ENCODE measurements around the gene SH3TC2. TPM values are rescaled to one million over a fixed set of nuclear protein-coding genes. Genes with fewer than 3 reads are reported as not detected.
"Not testable (repeated sequence)": the region's sequence is repeated elsewhere in the genome, so short reads cannot be mapped to it uniquely, and the experiment has no call there.

SH3TC2 gene
- polyA plus RNA-seq, 4 donors = 0.36 to 0.68 TPM; not detected in 2

GRCh38 chr5:149088686-149089085 lies 25.8 kb upstream of the SH3TC2 start:
- Histone ChIP-seq H3K27ac (ENCODE audit: low read depth in 1 of 3, low read length in 2 of 3) (no peak overlapping the region), H3K4me1 (ENCODE audit: control insufficient read depth in 3 of 3, insufficient read depth in 2 of 3, low read depth in 1 of 3, low read length in 2 of 3) (no peaks in the 10 kb centered on the region), H3K27me3 (ENCODE audit: control insufficient read depth in 3 of 3, insufficient read depth in 3 of 3, low read length in 3 of 3) (no peaks in the 10 kb centered on the region), H3K36me3 (ENCODE audit: control insufficient read depth in 3 of 3, insufficient read depth in 2 of 3, low read depth in 1 of 3, low read length in 3 of 3) (no peaks in the 10 kb centered on the region), H3K9me3 (ENCODE audit: control insufficient read depth in 2 of 2, insufficient read depth in 1 of 2, low read depth in 1 of 2, low read length in 1 of 2) (peaks cover 0 to 7% of the 10 kb centered on the region in 2 donors), H3K4me3 (ENCODE audit: low read depth in 1 of 3, low read length in 3 of 3) (no peak overlapping the region)
- DNase-seq (no peak), FAIRE-seq (no peak)
- 75 to 91% (median 82%) methylated on average over 3 of the region's 3 CpGs for WGBS, 3 donors

- no peak for FAIRE-seq
- Histone ChIP-seq H3K36me3 (ENCODE audit: control insufficient read depth in 3 of 3, insufficient read depth in 2 of 3, low read depth in 1 of 3, low read length in 3 of 3) (no peaks in the 10 kb centered on the region), H3K4me3 (ENCODE audit: low read depth in 1 of 3, low read length in 3 of 3) (no peak overlapping the region), H3K4me1 (ENCODE audit: control insufficient read depth in 3 of 3, insufficient read depth in 2 of 3, low read depth in 1 of 3, low read length in 2 of 3) (no peaks in the 10 kb centered on the region), H3K27ac (ENCODE audit: low read depth in 1 of 3, low read length in 2 of 3) (no peak overlapping the region), H3K27me3 (ENCODE audit: control insufficient read depth in 3 of 3, insufficient read depth in 3 of 3, low read length in 3 of 3) (no peaks in the 10 kb centered on the region), H3K9me3 (ENCODE audit: control insufficient read depth in 2 of 2, insufficient read depth in 1 of 2, low read depth in 1 of 2, low read length in 1 of 2) (no peaks in the 10 kb centered on the region)
- 69 to 77% (median 73%) methylated on average over 5 of the region's 5 CpGs for WGBS, 3 donors
- DNase-seq = no peak
Observed at GRCh38 chr5:149083846-149084245, 21.0 kb upstream of the SH3TC2 start.

GRCh38 chr5:149082271-149082670 lies 19.4 kb upstream of the SH3TC2 start:
- no peak for FAIRE-seq
- no peaks in the 10 kb centered on the region for H3K9me3 ChIP-seq (ENCODE audit: control insufficient read depth in 2 of 2, insufficient read depth in 1 of 2, low read depth in 1 of 2, low read length in 1 of 2)
- no peak overlapping the region for H3K4me3 ChIP-seq (ENCODE audit: low read depth in 1 of 3, low read length in 3 of 3)
- H3K36me3 ChIP-seq (ENCODE audit: control insufficient read depth in 3 of 3, insufficient read depth in 2 of 3, low read depth in 1 of 3, low read length in 3 of 3) = no peaks in the 10 kb centered on the region
- H3K27me3 ChIP-seq (ENCODE audit: control insufficient read depth in 3 of 3, insufficient read depth in 3 of 3, low read length in 3 of 3) = no peaks in the 10 kb centered on the region
- H3K27ac ChIP-seq (ENCODE audit: low read depth in 1 of 3, low read length in 2 of 3) = no peak overlapping the region
- no peak for DNase-seq
- H3K4me1 ChIP-seq (ENCODE audit: control insufficient read depth in 3 of 3, insufficient read depth in 2 of 3, low read depth in 1 of 3, low read length in 2 of 3) = no peaks in the 10 kb centered on the region

- WGBS, 3 donors = 85 to 95% (median 89%) methylated on average over 4 of the region's 4 CpGs
- Histone ChIP-seq H3K4me3 (ENCODE audit: low read depth in 1 of 3, low read length in 3 of 3) (no peak overlapping the region), H3K27ac (ENCODE audit: low read depth in 1 of 3, low read length in 2 of 3) (no peak overlapping the region), H3K4me1 (ENCODE audit: control insufficient read depth in 3 of 3, insufficient read depth in 2 of 3, low read depth in 1 of 3, low read length in 2 of 3) (no peaks in the 10 kb centered on the region), H3K27me3 (ENCODE audit: control insufficient read depth in 3 of 3, insufficient read depth in 3 of 3, low read length in 3 of 3) (no peaks in the 10 kb centered on the region), H3K9me3 (ENCODE audit: control insufficient read depth in 2 of 2, insufficient read depth in 1 of 2, low read depth in 1 of 2, low read length in 1 of 2) (peaks cover 0 to 2% of the 10 kb centered on the region in 2 donors), H3K36me3 (ENCODE audit: control insufficient read depth in 3 of 3, insufficient read depth in 2 of 3, low read depth in 1 of 3, low read length in 3 of 3) (no peaks in the 10 kb centered on the region)
- DNase-seq = no peak
- FAIRE-seq = no peak
Observed at GRCh38 chr5:149080294-149080693, 17.4 kb upstream of the SH3TC2 start.

- no peak for FAIRE-seq
- no peak overlapping the region for H3K4me3 ChIP-seq (ENCODE audit: low read depth in 1 of 3, low read length in 3 of 3)
- H3K27me3 ChIP-seq (ENCODE audit: control insufficient read depth in 3 of 3, insufficient read depth in 3 of 3, low read length in 3 of 3) = no peaks in the 10 kb centered on the region
- no peak overlapping the region for H3K27ac ChIP-seq (ENCODE audit: low read depth in 1 of 3, low read length in 2 of 3)
- DNase-seq = no peak
- no peaks in the 10 kb centered on the region for H3K36me3 ChIP-seq (ENCODE audit: control insufficient read depth in 3 of 3, insufficient read depth in 2 of 3, low read depth in 1 of 3, low read length in 3 of 3)
- no peaks in the 10 kb centered on the region for H3K4me1 ChIP-seq (ENCODE audit: control insufficient read depth in 3 of 3, insufficient read depth in 2 of 3, low read depth in 1 of 3, low read length in 2 of 3)
- peaks cover 0 to 2% of the 10 kb centered on the region in 2 donors for H3K9me3 ChIP-seq (ENCODE audit: control insufficient read depth in 2 of 2, insufficient read depth in 1 of 2, low read depth in 1 of 2, low read length in 1 of 2)
Observed at GRCh38 chr5:149079883-149080282, 17.0 kb upstream of the SH3TC2 start.

- not testable (repeated sequence) for H3K4me1 ChIP-seq (ENCODE audit: control insufficient read depth in 3 of 3, insufficient read depth in 2 of 3, low read depth in 1 of 3, low read length in 2 of 3); H3K9me3 ChIP-seq (ENCODE audit: control insufficient read depth in 2 of 2, insufficient read depth in 1 of 2, low read depth in 1 of 2, low read length in 1 of 2); H3K4me3 ChIP-seq (ENCODE audit: low read depth in 1 of 3, low read length in 3 of 3); H3K27me3 ChIP-seq (ENCODE audit: control insufficient read depth in 3 of 3, insufficient read depth in 3 of 3, low read length in 3 of 3); H3K27ac ChIP-seq (ENCODE audit: low read depth in 1 of 3, low read length in 2 of 3); FAIRE-seq; H3K36me3 ChIP-seq (ENCODE audit: control insufficient read depth in 3 of 3, insufficient read depth in 2 of 3, low read depth in 1 of 3, low read length in 3 of 3)
- peak in 1 of 2 donors; percentile 8 for DNase-seq
Observed at GRCh38 chr5:149074071-149074470, 11.2 kb upstream of the SH3TC2 start.

GRCh38 chr5:149073213-149073612 lies 10.4 kb upstream of the SH3TC2 start:
- peaks cover 0 to 2% of the 10 kb centered on the region in 2 donors for H3K9me3 ChIP-seq (ENCODE audit: control insufficient read depth in 2 of 2, insufficient read depth in 1 of 2, low read depth in 1 of 2, low read length in 1 of 2)
- no peaks in the 10 kb centered on the region for H3K4me1 ChIP-seq (ENCODE audit: control insufficient read depth in 3 of 3, insufficient read depth in 2 of 3, low read depth in 1 of 3, low read length in 2 of 3)
- no peak for FAIRE-seq
- WGBS, 3 donors = 90 to 92% (median 91%) methylated on average over 1 of the region's 1 CpG
- H3K27ac ChIP-seq (ENCODE audit: low read depth in 1 of 3, low read length in 2 of 3) = no peak overlapping the region
- H3K27me3 ChIP-seq (ENCODE audit: control insufficient read depth in 3 of 3, insufficient read depth in 3 of 3, low read length in 3 of 3) = no peaks in the 10 kb centered on the region
- DNase-seq = no peak
- no peaks in the 10 kb centered on the region for H3K36me3 ChIP-seq (ENCODE audit: control insufficient read depth in 3 of 3, insufficient read depth in 2 of 3, low read depth in 1 of 3, low read length in 3 of 3)
- no peak overlapping the region for H3K4me3 ChIP-seq (ENCODE audit: low read depth in 1 of 3, low read length in 3 of 3)

- no peak for FAIRE-seq
- Histone ChIP-seq H3K27me3 (ENCODE audit: control insufficient read depth in 3 of 3, insufficient read depth in 3 of 3, low read length in 3 of 3) (no peaks in the 10 kb centered on the region), H3K36me3 (ENCODE audit: control insufficient read depth in 3 of 3, insufficient read depth in 2 of 3, low read depth in 1 of 3, low read length in 3 of 3) (no peaks in the 10 kb centered on the region), H3K27ac (ENCODE audit: low read depth in 1 of 3, low read length in 2 of 3) (no peak overlapping the region), H3K9me3 (ENCODE audit: control insufficient read depth in 2 of 2, insufficient read depth in 1 of 2, low read depth in 1 of 2, low read length in 1 of 2) (peaks cover 0 to 2% of the 10 kb centered on the region in 2 donors), H3K4me1 (ENCODE audit: control insufficient read depth in 3 of 3, insufficient read depth in 2 of 3, low read depth in 1 of 3, low read length in 2 of 3) (no peaks in the 10 kb centered on the region), H3K4me3 (ENCODE audit: low read depth in 1 of 3, low read length in 3 of 3) (no peak overlapping the region)
- no peak for DNase-seq
- 74 to 88% (median 79%) methylated on average over 2 of the region's 2 CpGs for whole genome bisulfite sequencing, 3 donors
Observed at GRCh38 chr5:149072791-149073190, 9.9 kb upstream of the SH3TC2 start.

GRCh38 chr5:149072376-149072775 lies 9.5 kb upstream of the SH3TC2 start:
- FAIRE-seq = no peak

More at GRCh38 chr5:149072376-149072775, 9.5 kb upstream of the SH3TC2 start:
- H3K9me3 ChIP-seq (ENCODE audit: control insufficient read depth in 2 of 2, insufficient read depth in 1 of 2, low read depth in 1 of 2, low read length in 1 of 2) = peaks cover 0 to 2% of the 10 kb centered on the region in 2 donors
- 75 to 86% (median 81%) methylated on average over 1 of the region's 1 CpG for WGBS, 3 donors
- H3K4me1 ChIP-seq (ENCODE audit: control insufficient read depth in 3 of 3, insufficient read depth in 2 of 3, low read depth in 1 of 3, low read length in 2 of 3) = no peaks in the 10 kb centered on the region
- no peak for DNase-seq
- H3K4me3 ChIP-seq (ENCODE audit: low read depth in 1 of 3, low read length in 3 of 3) = no peak overlapping the region
- no peaks in the 10 kb centered on the region for H3K36me3 ChIP-seq (ENCODE audit: control insufficient read depth in 3 of 3, insufficient read depth in 2 of 3, low read depth in 1 of 3, low read length in 3 of 3)
- H3K27me3 ChIP-seq (ENCODE audit: control insufficient read depth in 3 of 3, insufficient read depth in 3 of 3, low read length in 3 of 3) = no peaks in the 10 kb centered on the region
- H3K27ac ChIP-seq (ENCODE audit: low read depth in 1 of 3, low read length in 2 of 3) = no peak overlapping the region
